IPS DF 19.7 (cell line): ENCODE results near the gene HES5.

Experiments used
- DNase-seq: peaks from one replicate; pipeline ENCODE4 v3.0.0-alpha.2; 2013; ENCODE audit warnings: low read depth, low spot score

The HES5 gene

GRCh38 chr1:2480236-2480985 is 49.7 kb downstream of the HES5 start:
- no peak for DNase-seq

DNA sequence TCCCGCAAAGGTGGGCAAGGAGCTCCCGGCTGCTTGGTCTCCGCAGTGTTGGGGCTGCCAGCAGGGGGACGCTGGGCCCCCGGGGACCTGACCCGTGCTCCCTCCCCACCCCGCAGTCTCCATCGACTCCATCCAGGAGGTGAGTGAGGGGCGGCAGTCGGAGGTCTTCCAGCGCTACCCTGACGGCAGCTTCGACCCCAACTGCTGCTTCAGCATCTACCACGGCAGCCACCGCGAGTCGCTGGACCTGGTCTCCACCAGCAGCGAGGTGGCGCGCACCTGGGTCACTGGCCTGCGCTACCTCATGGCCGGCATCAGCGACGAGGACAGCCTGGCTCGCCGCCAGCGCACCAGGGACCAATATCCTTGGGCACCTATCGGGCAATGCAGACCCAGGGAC is 50.4 kb downstream of the HES5 start:
- no peak for DNase-seq

- no peak for DNase-seq
Observed at GRCh38 chr1:2479186-2479585, 50.9 kb downstream of the HES5 start.
